D721Med (cell line): ENCODE measurements around the gene FGF3.

Experiments used
- DNase-seq: peaks from one replicate; pipeline ENCODE4 v3.0.0; 2011; ENCODE audit warnings: low spot score; ENCODE audit not compliant: insufficient read length
- FAIRE-seq: peaks from 2 replicates; lab custom pipeline; 2011; peaks lifted over from hg19 to GRCh38; lab: Jason Lieb, UNC
- TF ChIP-seq, protein P1 (sequence below): IDR thresholded peaks from 2 replicates; pipeline ENCODE4 v1.5.1; 2012; ENCODE audit warnings: mild to moderate bottlenecking, control low read depth; ENCODE audit not compliant: insufficient read depth; ENCODE audit errors: missing control alignments

FGF3 gene

DNA sequence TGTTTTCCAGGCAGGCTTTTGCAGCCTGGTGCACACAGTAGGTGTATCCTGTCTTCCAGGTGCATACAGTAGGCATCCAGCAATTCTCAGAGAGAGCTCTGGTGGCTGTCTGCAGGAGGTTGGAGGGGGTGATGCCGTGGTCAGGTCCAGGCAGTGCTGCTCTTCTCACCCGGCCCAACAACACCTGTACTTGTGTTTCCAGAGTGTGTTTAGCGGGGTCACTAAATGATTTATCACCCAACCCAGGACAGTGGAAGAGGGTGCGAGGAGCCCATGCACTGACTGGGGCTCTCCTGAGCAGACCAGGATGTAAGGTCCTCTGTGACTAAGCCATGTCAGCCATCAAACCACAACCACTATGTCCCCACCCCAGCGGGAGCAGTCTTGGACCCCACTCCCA lies 18.6 kb upstream of the FGF3 start:
- no peak for FAIRE-seq
- no peak for DNase-seq
- TF ChIP-seq, protein P1, sequence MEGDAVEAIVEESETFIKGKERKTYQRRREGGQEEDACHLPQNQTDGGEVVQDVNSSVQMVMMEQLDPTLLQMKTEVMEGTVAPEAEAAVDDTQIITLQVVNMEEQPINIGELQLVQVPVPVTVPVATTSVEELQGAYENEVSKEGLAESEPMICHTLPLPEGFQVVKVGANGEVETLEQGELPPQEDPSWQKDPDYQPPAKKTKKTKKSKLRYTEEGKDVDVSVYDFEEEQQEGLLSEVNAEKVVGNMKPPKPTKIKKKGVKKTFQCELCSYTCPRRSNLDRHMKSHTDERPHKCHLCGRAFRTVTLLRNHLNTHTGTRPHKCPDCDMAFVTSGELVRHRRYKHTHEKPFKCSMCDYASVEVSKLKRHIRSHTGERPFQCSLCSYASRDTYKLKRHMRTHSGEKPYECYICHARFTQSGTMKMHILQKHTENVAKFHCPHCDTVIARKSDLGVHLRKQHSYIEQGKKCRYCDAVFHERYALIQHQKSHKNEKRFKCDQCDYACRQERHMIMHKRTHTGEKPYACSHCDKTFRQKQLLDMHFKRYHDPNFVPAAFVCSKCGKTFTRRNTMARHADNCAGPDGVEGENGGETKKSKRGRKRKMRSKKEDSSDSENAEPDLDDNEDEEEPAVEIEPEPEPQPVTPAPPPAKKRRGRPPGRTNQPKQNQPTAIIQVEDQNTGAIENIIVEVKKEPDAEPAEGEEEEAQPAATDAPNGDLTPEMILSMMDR = no peak

DNA sequence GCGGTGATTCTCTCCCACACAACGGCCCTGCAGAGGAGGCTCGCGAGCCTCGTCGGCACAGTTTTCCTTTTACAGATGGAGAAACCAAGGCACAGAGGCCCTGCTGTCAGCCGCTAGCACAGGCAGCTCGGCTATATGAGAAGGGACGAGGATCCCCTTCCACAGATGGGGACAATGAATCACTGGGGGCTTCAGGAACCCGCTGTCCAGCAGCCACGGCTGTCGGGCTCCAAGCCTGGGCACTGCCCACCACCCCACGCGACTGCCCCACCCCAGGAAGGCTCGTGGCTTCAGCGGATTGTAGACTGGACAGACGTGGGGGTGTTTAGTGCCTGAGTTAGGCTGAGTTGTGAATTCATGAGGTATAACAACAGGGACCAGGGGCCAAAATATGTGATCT lies 17.2 kb upstream of the FGF3 start:
- TF ChIP-seq, protein P1 = no peak
- FAIRE-seq = no peak

DNA sequence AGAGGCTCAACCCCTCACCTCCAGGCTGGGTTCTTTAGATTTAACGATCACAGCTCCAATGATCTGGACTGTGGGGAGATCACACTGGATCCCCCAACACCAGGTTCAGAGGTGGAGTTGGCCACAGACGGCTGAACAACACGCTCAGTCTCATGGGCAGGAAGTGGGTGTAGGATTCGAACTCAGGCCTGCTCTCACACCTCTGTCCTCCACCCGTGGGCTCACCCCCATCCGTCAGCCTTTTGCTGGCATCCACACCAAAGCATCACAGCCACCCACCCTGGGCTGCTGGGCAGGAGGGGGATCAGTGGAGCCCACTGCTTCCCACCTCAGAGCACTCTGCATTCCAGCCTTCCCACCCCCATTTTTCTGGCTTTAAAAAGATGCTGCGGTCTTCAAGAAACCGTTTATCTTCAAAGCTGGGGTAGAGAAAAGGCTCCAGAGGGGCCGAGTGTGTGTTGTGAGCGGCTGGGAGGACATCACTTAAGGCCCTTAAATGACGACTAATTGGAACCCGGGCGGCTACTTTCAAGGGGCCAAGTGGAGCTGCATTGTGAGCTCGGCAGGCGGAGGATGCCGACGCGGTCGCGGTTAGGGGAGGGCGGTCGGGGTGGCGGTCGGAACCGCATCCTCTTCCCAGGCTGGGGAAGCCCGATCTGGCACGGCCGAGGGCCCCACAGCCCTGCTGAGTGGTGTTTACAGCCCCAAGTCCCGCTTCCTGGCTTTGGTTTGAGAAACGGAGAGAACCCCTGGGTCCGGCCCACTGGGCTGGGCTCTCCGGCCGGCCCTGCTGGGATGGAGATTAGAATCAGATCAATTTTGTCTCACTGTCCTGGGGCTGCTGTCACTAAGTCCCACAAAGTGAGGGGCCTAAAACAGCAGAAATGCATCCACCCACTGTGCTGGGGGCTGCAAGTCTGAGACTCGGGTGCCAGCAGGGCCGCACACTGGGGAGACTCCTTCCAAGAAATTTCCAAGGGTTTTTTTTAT lies 15.9 kb upstream of the FGF3 start:
- TF ChIP-seq, protein P1 = no peak
- FAIRE-seq (no peak), DNase-seq (no peak)

More for the DNA sequence above, 17.2 kb upstream of the FGF3 start:
- DNase-seq = no peak

DNA sequence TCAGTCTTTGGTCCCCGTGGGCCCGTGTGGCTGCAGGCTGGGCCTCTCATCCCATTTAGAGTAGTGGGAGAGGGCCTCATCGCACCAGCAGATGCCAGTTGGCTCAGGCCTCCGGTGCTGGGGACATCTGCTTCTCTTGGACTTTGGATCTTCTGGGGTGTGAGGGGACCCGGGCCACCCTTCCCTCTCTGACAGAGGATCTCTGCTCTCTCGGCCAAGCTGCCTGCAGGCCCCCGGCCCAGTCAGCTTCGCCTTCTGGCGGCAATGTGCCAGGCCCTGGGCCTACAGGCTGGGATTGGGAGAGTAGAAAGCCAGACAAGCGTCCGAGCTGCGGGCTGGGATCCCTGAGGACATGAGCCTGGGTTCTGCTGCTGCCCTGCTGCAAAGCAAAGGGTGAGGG lies 15.0 kb upstream of the FGF3 start:
- TF ChIP-seq, protein P1 = no peak
- FAIRE-seq = no peak
- no peak for DNase-seq

DNA sequence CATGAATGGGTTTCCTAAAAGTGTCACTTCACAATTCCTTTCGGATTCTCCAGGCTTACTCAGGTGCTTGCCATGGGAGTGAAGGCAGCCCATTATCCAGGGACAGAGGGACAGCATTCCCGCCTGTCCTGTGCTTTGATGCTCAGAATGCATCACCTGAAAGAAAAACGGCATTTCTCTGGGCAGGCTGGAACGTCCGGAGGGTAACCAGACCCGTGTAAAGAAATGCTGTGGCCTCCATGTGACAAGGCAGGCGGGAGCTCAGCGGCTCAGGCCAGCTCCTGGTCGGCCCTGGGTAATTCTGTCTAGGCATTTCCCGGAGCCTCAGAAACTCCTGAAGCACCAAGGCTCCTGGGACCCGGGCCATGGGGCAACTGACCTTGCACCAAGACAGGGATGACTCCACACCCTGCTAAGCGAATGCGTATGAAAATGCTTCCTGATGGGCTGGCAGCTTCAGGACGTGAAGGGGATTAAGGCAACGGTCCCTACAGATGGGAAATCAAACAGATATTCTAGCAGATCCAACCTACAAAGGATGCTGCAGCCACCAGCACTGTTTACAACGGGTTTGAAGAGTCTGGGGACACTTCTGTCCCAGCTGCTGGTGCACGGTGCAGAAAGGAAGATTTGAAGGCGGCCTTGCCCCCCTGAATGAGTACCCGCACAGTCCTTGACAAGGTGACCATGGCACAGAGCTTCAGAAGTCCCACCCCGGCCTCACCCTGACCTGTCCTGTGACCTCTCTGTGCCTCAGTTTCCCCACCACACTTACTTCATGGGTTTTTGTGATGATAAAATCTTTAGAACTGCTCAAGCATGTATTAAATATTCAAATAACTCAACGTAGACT lies 13.6 kb upstream of the FGF3 start:
- FAIRE-seq (no peak), DNase-seq (no peak)
- TF ChIP-seq, protein P1 = no peak

DNA sequence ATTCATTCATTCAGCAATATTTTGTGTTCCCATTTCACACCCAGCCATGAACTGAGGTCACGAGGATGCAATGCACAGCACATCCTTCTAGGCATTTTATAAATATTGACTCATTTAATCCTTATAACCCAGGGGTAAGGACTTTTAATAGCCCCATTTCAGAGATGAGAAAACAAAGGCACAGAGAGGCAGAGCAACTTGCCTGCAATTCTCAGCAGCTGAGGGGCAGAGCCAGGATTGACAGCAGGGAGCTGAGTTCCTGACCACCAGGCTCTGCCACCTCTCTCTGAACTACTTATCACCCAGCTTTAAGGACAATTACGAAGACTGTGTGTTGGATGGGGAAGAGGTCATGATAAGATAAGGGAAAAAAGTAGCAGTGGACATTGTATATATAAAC lies 12.8 kb upstream of the FGF3 start:
- TF ChIP-seq, protein P1 = no peak
- DNase-seq (no peak), FAIRE-seq (no peak)

DNA sequence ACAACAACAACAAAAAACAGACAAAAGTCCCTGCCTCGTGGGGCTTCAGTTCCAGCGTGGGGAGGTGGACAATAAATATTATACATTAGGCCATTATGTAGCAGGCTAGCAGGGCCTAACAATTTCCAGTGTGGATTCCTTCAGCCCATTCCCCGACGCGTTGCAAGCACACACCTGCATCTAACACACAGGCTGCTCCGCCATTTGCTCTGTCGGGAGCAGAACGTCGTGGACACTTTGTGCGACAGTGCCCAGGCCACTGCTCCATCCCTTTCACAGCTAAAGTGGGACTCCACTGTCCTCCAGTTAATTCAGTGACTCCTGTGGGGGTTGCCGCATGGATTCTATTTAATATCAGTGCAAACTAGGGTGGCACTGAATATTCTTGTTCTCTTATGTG lies 10.9 kb upstream of the FGF3 start:
- TF ChIP-seq, protein P1 = no peak
- DNase-seq = no peak
- no peak for FAIRE-seq
